HG03108 (cell line): ENCODE results near the gene ARHGEF40.

Source experiments
- ATAC-seq: cut with Tn5 transposase; IDR thresholded peaks from one replicate; pipeline ENCODE4 v1.9.1; 2021; ENCODE audit warnings: moderate library complexity; ENCODE audit not compliant: unreplicated experiment

ARHGEF40 gene

GRCh38 chr14:21112255-21112654, 42.2 kb downstream of the ARHGEF40 start:
- ATAC-seq: no peak

- ATAC-seq: no peak
Measured at GRCh38 chr14:21113369-21113768, 43.3 kb downstream of the ARHGEF40 start.

- ATAC-seq: no peak
Measured at GRCh38 chr14:21118933-21119332, 48.8 kb downstream of the ARHGEF40 start.

GRCh38 chr14:21120686-21121085, 50.6 kb downstream of the ARHGEF40 start:
- ATAC-seq: no peak

- no peak for ATAC-seq
Measured at GRCh38 chr14:21121122-21121521, 51.0 kb downstream of the ARHGEF40 start.

GRCh38 chr14:21123429-21123828, 53.3 kb downstream of the ARHGEF40 start:
- ATAC-seq: no peak

- no peak for ATAC-seq
Measured at GRCh38 chr14:21133901-21134300, 63.8 kb downstream of the ARHGEF40 start.

- no peak for ATAC-seq
Measured at GRCh38 chr14:21136024-21136423, 65.9 kb downstream of the ARHGEF40 start.
